H1 (cell line): ENCODE results near the gene NHEJ1. TPM values are rescaled to one million over a fixed set of nuclear protein-coding genes. Genes with fewer than 3 reads are reported as not detected.

Experiments used
- CTCF ChIA-PET: fragments of 300-600 bp; sonication (Branson Sonifier 250); formaldehyde crosslinking; loops from one replicate; lab custom pipeline; 2021; ENCODE audit not compliant: partially characterized antibody; lab: Charles Lee
- POLR2A ChIA-PET: fragments of 300-600 bp; sonication (Branson Sonifier 250); formaldehyde crosslinking; loops from one replicate; lab custom pipeline; 2021; ENCODE audit warnings: inconsistent platforms; ENCODE audit not compliant: partially characterized antibody; lab: Charles Lee
- DNase-seq, 2 experiments: peaks; one replicate each; pipeline versions ENCODE4 v3.0.0 to v3.0.0-alpha.2; 2010 to 2022; ENCODE audit warnings: low spot score in 2 of 2, low read depth in 1 of 2, mixed read lengths in 1 of 2
- FAIRE-seq: peaks from 2 replicates; lab custom pipeline; 2011; peaks lifted over from hg19 to GRCh38; lab: Jason Lieb, UNC
- H2AFZ ChIP-seq: 2 replicates; pipeline ENCODE4 v1.8.1; 2012; ENCODE audit warnings: low read length, inconsistent platforms
- H2AK5ac ChIP-seq: 2 replicates; pipeline ENCODE4 v1.6.1; 2013; ENCODE audit warnings: low read depth, low read length
- H2BK120ac ChIP-seq: replicated peaks from 2 replicates; pipeline ENCODE3; 2013; ENCODE audit warnings: low read depth, low read length, inconsistent platforms
- H2BK12ac ChIP-seq: 2 replicates; pipeline ENCODE4 v1.6.1; 2013; ENCODE audit warnings: low read depth, low read length
- H2BK15ac ChIP-seq: 2 replicates; pipeline ENCODE4 v1.6.1; 2013; ENCODE audit warnings: low read length
- H2BK20ac ChIP-seq: 2 replicates; pipeline ENCODE4 v1.6.1; 2013; ENCODE audit warnings: low read length
- H2BK5ac ChIP-seq: 2 replicates; pipeline ENCODE4 v1.6.1; 2013; ENCODE audit warnings: low read depth, low read length
- H3K14ac ChIP-seq: 2 replicates; pipeline ENCODE4 v1.6.1; 2013; ENCODE audit warnings: inconsistent platforms; ENCODE audit not compliant: insufficient read length
- H3K18ac ChIP-seq: 2 replicates; pipeline ENCODE4 v1.6.1; 2013; ENCODE audit warnings: low read length; ENCODE audit errors: extremely low read depth
- H3K23ac ChIP-seq: 2 replicates; pipeline ENCODE4 v1.6.1; 2013; ENCODE audit warnings: inconsistent platforms; ENCODE audit not compliant: insufficient read length
- H3K23me2 ChIP-seq: 2 replicates; pipeline ENCODE4 v1.6.1; 2013; ENCODE audit warnings: low read depth, low read length
- H3K27ac ChIP-seq: 2 replicates; pipeline ENCODE4 v1.6.1; 2011; ENCODE audit warnings: low read depth, low read length, inconsistent platforms
- H3K27me3 ChIP-seq, 4 experiments: replicated peaks in 1 of 4; 1 replicate in 1 of 4; 2 replicates in 3 of 4; pipeline versions ENCODE4 v1.6.1 to v1.8.1; 2011 to 2013; ENCODE audit warnings: low read length in 3 of 4, mild to moderate bottlenecking in 3 of 4, inconsistent platforms in 2 of 4, mixed read lengths in 2 of 4, moderate library complexity in 1 of 4; ENCODE audit not compliant: control insufficient read depth in 3 of 4, insufficient read depth in 3 of 4; ENCODE audit errors: extremely low read depth in 1 of 4
- H3K36me3 ChIP-seq, 4 experiments: 2 replicates each; pipeline versions ENCODE4 v1.6.1 to v1.8.1; 2011 to 2013; ENCODE audit warnings: mild to moderate bottlenecking in 4 of 4, low read length in 3 of 4, moderate library complexity in 2 of 4, control low read depth in 1 of 4, inconsistent platforms in 1 of 4; ENCODE audit not compliant: insufficient read depth in 4 of 4, control insufficient read depth in 2 of 4
- H3K4ac ChIP-seq: replicated peaks from 2 replicates; pipeline ENCODE3; 2013; ENCODE audit warnings: low read length, low read depth, mixed read lengths, inconsistent platforms; ENCODE audit not compliant: insufficient read length
- H3K4me1 ChIP-seq, 4 experiments: replicated peaks in 1 of 4; 1 replicate in 1 of 4; 2 replicates in 3 of 4; pipeline versions ENCODE4 v1.6.1 to v1.8.1; 2011 to 2013; ENCODE audit warnings: low read length in 3 of 4, inconsistent platforms in 2 of 4, mixed read lengths in 1 of 4; ENCODE audit not compliant: insufficient read depth in 4 of 4, control insufficient read depth in 3 of 4
- H3K4me2 ChIP-seq, 2 experiments: 2 replicates each; pipeline versions ENCODE4 v1.6.1 to v1.8.1; 2011 to 2013; ENCODE audit warnings: low read depth in 2 of 2, low read length in 2 of 2, control low read depth in 1 of 2, inconsistent platforms in 1 of 2, mild to moderate bottlenecking in 1 of 2; ENCODE audit not compliant: insufficient read depth in 1 of 2
- H3K4me3 ChIP-seq, 4 experiments: fragments of 200-600, 300-600 bp in 1 of 4; sonication (generic), shearing (Covaris generic), sonication (Bioruptor Twin) in 1 of 4; 2 replicates each; pipeline versions ENCODE4 v1.5.1 to v1.8.1; 2011 to 2016; ENCODE audit warnings: low read length in 4 of 4, low read depth in 3 of 4, control low read depth in 2 of 4, inconsistent platforms in 2 of 4, mild to moderate bottlenecking in 2 of 4, mixed read lengths in 1 of 4, moderate library complexity in 1 of 4; ENCODE audit not compliant: insufficient read depth in 2 of 4; ENCODE audit errors: extremely low read depth in 1 of 4
- H3K56ac ChIP-seq: replicated peaks from 2 replicates; pipeline ENCODE3; 2013; ENCODE audit warnings: low read depth, mild to moderate bottlenecking, mixed read lengths, low read length, inconsistent platforms; ENCODE audit not compliant: insufficient read length
- H3K79me1 ChIP-seq: 2 replicates; pipeline ENCODE4 v1.6.1; 2013; ENCODE audit warnings: low read depth, low read length, control low read depth
- H3K79me2 ChIP-seq, 2 experiments: 2 replicates each; pipeline versions ENCODE4 v1.6.1 to v1.8.1; 2012 to 2013; ENCODE audit warnings: low read length in 2 of 2, mild to moderate bottlenecking in 2 of 2, inconsistent platforms in 1 of 2; ENCODE audit not compliant: insufficient read depth in 2 of 2, control insufficient read depth in 1 of 2
- H3K9ac ChIP-seq, 4 experiments: replicated peaks in 1 of 4; 1 replicate in 1 of 4; 2 replicates in 3 of 4; pipeline versions ENCODE4 v1.6.1 to v1.8.1; 2011 to 2013; ENCODE audit warnings: low read depth in 3 of 4, low read length in 3 of 4, control low read depth in 2 of 4, mild to moderate bottlenecking in 2 of 4, moderate library complexity in 2 of 4, inconsistent platforms in 1 of 4; ENCODE audit errors: extremely low read depth in 1 of 4
- H3K9me3 ChIP-seq, 2 experiments: 2 replicates each; pipeline versions ENCODE4 v1.6.1 to v1.8.1; 2012 to 2013; ENCODE audit warnings: mild to moderate bottlenecking in 2 of 2, moderate library complexity in 2 of 2, control low read depth in 1 of 2, inconsistent platforms in 1 of 2, low read depth in 1 of 2, low read length in 1 of 2, mixed read lengths in 1 of 2; ENCODE audit not compliant: insufficient read depth in 2 of 2
- H4K20me1 ChIP-seq, 2 experiments: replicated peaks in 1 of 2; 2 replicates each; pipeline versions ENCODE3 to v1.8.1; 2011 to 2013; ENCODE audit warnings: inconsistent platforms in 2 of 2, low read length in 2 of 2, mild to moderate bottlenecking in 1 of 2; ENCODE audit not compliant: insufficient read depth in 2 of 2, control insufficient read depth in 1 of 2
- H4K5ac ChIP-seq: 2 replicates; pipeline ENCODE4 v1.6.1; 2013; ENCODE audit warnings: low read length, low read depth, mixed read lengths, inconsistent platforms; ENCODE audit not compliant: insufficient read length
- H4K8ac ChIP-seq: 2 replicates; pipeline ENCODE4 v1.8.0; 2013; ENCODE audit warnings: mild to moderate bottlenecking, moderate library complexity, low read length, inconsistent platforms; ENCODE audit not compliant: insufficient read depth; ENCODE audit errors: extremely low read depth
- H4K91ac ChIP-seq: replicated peaks from 2 replicates; pipeline ENCODE3; 2013; ENCODE audit warnings: low read length, mixed read lengths, inconsistent platforms; ENCODE audit not compliant: insufficient read length
- EZH2 ChIP-seq: fragments of 200-600 bp; sonication (generic); IDR thresholded peaks from 2 replicates; pipeline ENCODE4 v1.7.1; 2012; ENCODE audit warnings: low read depth, mild to moderate bottlenecking, moderate library complexity, low read length, inconsistent platforms; ENCODE audit not compliant: severe bottlenecking
- JUND ChIP-seq: IDR thresholded peaks from 2 replicates; pipeline ENCODE4 v1.6.1; 2011; ENCODE audit warnings: mild to moderate bottlenecking, improper control_type of control experiment, low read length
- RBBP5 ChIP-seq: IDR thresholded peaks from 2 replicates; pipeline ENCODE4 v1.7.1; 2012; ENCODE audit warnings: low read depth, mild to moderate bottlenecking, inconsistent platforms, low read length, moderate library complexity, borderline replicate concordance
- SP2 ChIP-seq: IDR thresholded peaks from 2 replicates; pipeline ENCODE4 v1.6.1; 2012; ENCODE audit warnings: mild to moderate bottlenecking, low read length, inconsistent platforms
- TAF1 ChIP-seq: IDR thresholded peaks from 2 replicates; pipeline ENCODE4 v1.6.1; 2011; ENCODE audit warnings: mild to moderate bottlenecking, low read depth, low read length
- TCF12 ChIP-seq: IDR thresholded peaks from 2 replicates; pipeline ENCODE4 v1.6.1; 2011; ENCODE audit warnings: low read depth, mild to moderate bottlenecking, low read length
- WGBS, 2 experiments: shearing (Covaris generic) in 1 of 2; methylation state at CpG; one replicate each; pipeline versions ENCODE4 v1.1.6 to v1.1.7; 2013 to 2015; ENCODE audit warnings: low lambda C conversion rate in 2 of 2, mixed read lengths in 2 of 2, inconsistent platforms in 1 of 2, low coverage in 1 of 2, missing lambda C conversion rate in 1 of 2; ENCODE audit not compliant: insufficient replicate concordance in 2 of 2, insufficient coverage in 1 of 2, insufficient read length in 1 of 2; ENCODE audit errors: extremely low coverage in 1 of 2, missing lambda C conversion rate in 1 of 2; 5-methylcytosine and 5-hydroxymethylcytosine counted together
- polyA plus RNA-seq, 7 experiments: library from polyadenylated mRNA; depleted of rRNA in 3 of 7; stranded (reverse) in 5 of 7; unstranded in 2 of 7; fragments of >200 nt in 5 of 7; fragments of 200-250 nt in 2 of 7; gene quantifications; 1 replicate in 5 of 7; 2 replicates in 1 of 7; 4 replicates in 1 of 7; pipeline versions ENCODE4 v1.2.1 to v1.2.3, GENCODE V29; 2011 to 2013; ENCODE audit warnings: missing spikeins in 2 of 7, mixed read lengths in 2 of 7
- total RNA-seq: library from RNA; stranded (reverse); fragmentation: NEBNext Ultra II Directional; extraction: Animal tissue kit (Norgen Biotek cat#: 25700); gene quantifications from 2 replicates; pipeline ENCODE4 v1.2.1, GENCODE V29; 2021
- TF ChIP-seq, protein P1 (sequence below): IDR thresholded peaks from 2 replicates; pipeline ENCODE4 v1.6.1; 2012; ENCODE audit warnings: inconsistent platforms
- TF ChIP-seq, protein P2 (sequence below), 3 experiments: IDR thresholded peaks; 1 replicate in 2 of 3; 2 replicates in 1 of 3; pipeline versions ENCODE4 v1.5.1 to v1.6.1; 2011; ENCODE audit warnings: low read length in 3 of 3, mild to moderate bottlenecking in 3 of 3, inconsistent platforms in 2 of 3, low read depth in 1 of 3, moderate library complexity in 1 of 3; ENCODE audit not compliant: insufficient read depth in 1 of 3; ENCODE audit errors: control extremely low read depth in 1 of 3

NHEJ1 gene
- total and polyA plus RNA-seq, 2 of the 8 experiments (the other 6 are each of a cell fraction or from before 2014, with no cell fraction given) = 22.7 to 24.1 TPM

DNA sequence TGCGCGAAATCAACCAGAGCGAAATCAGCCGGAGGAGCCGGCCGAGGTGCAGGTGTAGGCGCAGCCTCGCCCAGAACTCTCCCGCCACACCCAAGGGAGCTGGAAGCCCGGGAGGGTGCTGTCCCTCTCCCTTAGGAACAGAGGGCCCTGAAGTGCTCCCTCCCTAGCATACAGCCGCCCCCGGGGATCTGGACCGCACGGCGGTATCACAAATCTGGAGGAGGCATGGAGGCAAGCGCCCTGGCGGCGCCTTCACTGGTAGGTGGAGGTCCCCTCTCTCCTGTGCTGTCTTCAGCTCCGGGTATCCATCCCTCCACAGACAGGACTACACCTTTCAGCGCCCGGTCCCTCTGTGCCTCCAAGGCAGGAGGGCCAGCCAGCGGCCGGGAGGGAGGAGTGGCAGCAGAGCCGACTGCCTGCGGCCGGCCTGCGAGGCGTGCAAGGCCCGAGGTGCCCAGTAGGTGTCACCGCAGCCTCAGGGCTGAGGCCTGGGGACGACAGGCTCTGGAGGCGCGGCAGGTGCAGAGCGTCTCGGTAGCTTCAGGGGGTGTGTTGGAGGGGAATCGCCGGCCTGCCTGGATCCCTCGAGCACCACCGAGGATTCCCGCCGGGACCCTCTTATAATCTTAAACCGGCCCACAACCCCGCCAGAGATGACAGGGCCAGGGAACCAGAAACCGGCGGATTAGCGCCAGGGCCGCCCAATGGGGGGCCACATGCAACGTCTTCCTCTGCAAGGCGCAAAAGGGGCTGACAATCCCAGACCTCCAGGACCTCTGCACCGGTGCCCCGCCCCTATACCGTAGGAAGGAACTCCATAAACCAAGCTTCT is 102.7 kb downstream of the NHEJ1 start:
- Histone ChIP-seq H3K4me2 (peak overlapping the region; percentile 46 to 70), H3K23me2 (peaks cover 5% of the 10 kb centered on the region; the same call in 1 of the 2 replicates), H3K79me1 (no peaks in the 10 kb centered on the region), H3K18ac (no peak overlapping the region), H3K27me3 (peaks cover 66 to 88% (median 78%) of the 10 kb centered on the region in 4 experiments), H3K36me3 (peaks cover 0 to 13% (median 0%) of the 10 kb centered on the region in 4 experiments; a peak in 1 of 8 replicates), H3K4ac (no peak overlapping the region), H4K20me1 (peaks cover 2 to 8% of the 10 kb centered on the region in 2 experiments), H3K9me3 (no peaks in the 10 kb centered on the region), H3K79me2 (no peaks in the 10 kb centered on the region), H3K27ac (no peak overlapping the region), H3K56ac (no peak overlapping the region), H4K8ac (no peak overlapping the region), H3K9ac (no peak overlapping the region), H3K23ac (no peak overlapping the region), H2BK20ac (no peak overlapping the region), H3K14ac (no peak overlapping the region), H3K4me3 (peak overlapping the region in 3 of 4 experiments; percentile 30 to 53 (median 38); a peak in 5 of 8 replicates), H2BK120ac (no peak overlapping the region), H2BK12ac (no peak overlapping the region), H2AFZ (no peak overlapping the region), H2AK5ac (no peak overlapping the region), H3K4me1 (peaks cover 0 to 27% (median 13%) of the 10 kb centered on the region in 4 experiments; a peak in 6 of 7 replicates), H4K5ac (no peak overlapping the region), H2BK5ac (no peak overlapping the region), H4K91ac (no peak overlapping the region), H2BK15ac (no peak overlapping the region)
- ChIA-PET CTCF (interaction anchor here (0.6 to 62.8 kb wide), 39 partner anchors 0 to 483 kb away, joined by 3 to 1777 read pairs (median 6); partner anchors contain the start of genes CFAP65, CRYBA2, IHH and NHEJ1), POLR2A (interaction anchor here (1.4 to 1.7 kb wide), 2 partner anchors 62 to 100 kb away, joined by 4 to 5 read pairs; no protein-coding TSS in a partner anchor)
- FAIRE-seq = no peak
- WGBS, 2 experiments = 7% methylated on average over 51 of the region's 52 CpGs; no CpG with 5 or more reads in 1 of the 2 experiments
- peak; percentile 53 to 90 for DNase-seq
- no peak for TF ChIP-seq SP2
- TF ChIP-seq, protein P1, sequence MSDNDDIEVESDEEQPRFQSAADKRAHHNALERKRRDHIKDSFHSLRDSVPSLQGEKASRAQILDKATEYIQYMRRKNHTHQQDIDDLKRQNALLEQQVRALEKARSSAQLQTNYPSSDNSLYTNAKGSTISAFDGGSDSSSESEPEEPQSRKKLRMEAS = peak; percentile 55; the same call in 1 of the 2 replicates
- no peak for TF ChIP-seq TAF1
- TF ChIP-seq TCF12 = 0 out of 2 replicates have a peak, but pooled peaks have one; percentile 60
- peak; percentile 12 for TF ChIP-seq EZH2
- TF ChIP-seq, protein P2, sequence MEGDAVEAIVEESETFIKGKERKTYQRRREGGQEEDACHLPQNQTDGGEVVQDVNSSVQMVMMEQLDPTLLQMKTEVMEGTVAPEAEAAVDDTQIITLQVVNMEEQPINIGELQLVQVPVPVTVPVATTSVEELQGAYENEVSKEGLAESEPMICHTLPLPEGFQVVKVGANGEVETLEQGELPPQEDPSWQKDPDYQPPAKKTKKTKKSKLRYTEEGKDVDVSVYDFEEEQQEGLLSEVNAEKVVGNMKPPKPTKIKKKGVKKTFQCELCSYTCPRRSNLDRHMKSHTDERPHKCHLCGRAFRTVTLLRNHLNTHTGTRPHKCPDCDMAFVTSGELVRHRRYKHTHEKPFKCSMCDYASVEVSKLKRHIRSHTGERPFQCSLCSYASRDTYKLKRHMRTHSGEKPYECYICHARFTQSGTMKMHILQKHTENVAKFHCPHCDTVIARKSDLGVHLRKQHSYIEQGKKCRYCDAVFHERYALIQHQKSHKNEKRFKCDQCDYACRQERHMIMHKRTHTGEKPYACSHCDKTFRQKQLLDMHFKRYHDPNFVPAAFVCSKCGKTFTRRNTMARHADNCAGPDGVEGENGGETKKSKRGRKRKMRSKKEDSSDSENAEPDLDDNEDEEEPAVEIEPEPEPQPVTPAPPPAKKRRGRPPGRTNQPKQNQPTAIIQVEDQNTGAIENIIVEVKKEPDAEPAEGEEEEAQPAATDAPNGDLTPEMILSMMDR (IDR thresholded peaks at IDR 0.05; ENCODE audit: control extremely low read depth in 1 of 3, insufficient read depth in 1 of 3, low read depth in 1 of 3, low read length in 3 of 3) = peak in 2 of 3 experiments; percentile 94 to 97; a peak in 3 of 4 replicates
- 0 out of 2 replicates have a peak, but pooled peaks have one; percentile 17 for TF ChIP-seq JUND
- no peak for TF ChIP-seq RBBP5
